Activated CD8-positive, alpha-beta memory T cell treated with anti-CD3 and anti-CD28 coated beads, Interleukin-2, amount 50 U/mL, for 4 hours (primary cell): Measurements from ENCODE around the gene TAF1C.
A peak's percentile ranks its signal among the peaks of the same experiment; 100 is the strongest.

Experiments
- DNase-seq: peaks from one replicate; pipeline ENCODE4 v3.0.0-alpha.2; 2020

The TAF1C gene

DNA sequence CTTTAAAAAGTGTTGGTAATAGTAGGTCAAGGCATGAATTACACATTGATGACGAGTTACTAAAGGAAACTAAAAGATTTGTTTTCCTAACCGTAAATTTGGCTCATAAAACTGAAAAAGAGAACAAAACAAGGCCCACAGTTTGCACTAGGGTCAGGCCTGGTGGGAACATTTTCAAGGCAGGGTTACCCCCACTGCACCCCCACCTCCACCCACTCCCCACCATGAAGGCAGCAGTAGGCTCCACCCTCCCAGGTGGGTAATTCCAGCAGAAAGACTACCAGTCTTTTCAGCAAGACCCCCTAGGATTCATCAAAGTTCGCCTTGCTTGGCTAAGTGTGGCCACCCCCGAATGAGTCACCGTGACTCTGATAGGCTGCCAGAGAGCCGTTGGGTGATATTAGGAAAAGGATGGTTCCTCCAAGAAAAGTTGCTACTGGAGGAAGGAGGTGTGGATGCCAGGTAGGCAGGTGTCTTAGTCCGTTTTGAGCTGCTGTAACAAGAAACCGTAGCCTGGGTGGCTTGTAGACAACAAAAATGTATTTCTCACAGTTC is 33.1 kb downstream of the TAF1C start:
- no peak for DNase-seq

GRCh38 chr16:84150926-84151325 is 35.9 kb downstream of the TAF1C start:
- DNase-seq, result no peak

- DNase-seq, result peak; percentile 95
Measured at GRCh38 chr16:84144859-84145639, 41.8 kb downstream of the TAF1C start, which contains the start of the genes DNAAF1 and HSDL1. DNAAF1 (plus strand) TSS chr16:84145308; CDS start chr16:84145441, 133 bp downstream. HSDL1 (minus strand) TSS chr16:84145177; CDS start chr16:84131321, 13,856 bp downstream.

DNA sequence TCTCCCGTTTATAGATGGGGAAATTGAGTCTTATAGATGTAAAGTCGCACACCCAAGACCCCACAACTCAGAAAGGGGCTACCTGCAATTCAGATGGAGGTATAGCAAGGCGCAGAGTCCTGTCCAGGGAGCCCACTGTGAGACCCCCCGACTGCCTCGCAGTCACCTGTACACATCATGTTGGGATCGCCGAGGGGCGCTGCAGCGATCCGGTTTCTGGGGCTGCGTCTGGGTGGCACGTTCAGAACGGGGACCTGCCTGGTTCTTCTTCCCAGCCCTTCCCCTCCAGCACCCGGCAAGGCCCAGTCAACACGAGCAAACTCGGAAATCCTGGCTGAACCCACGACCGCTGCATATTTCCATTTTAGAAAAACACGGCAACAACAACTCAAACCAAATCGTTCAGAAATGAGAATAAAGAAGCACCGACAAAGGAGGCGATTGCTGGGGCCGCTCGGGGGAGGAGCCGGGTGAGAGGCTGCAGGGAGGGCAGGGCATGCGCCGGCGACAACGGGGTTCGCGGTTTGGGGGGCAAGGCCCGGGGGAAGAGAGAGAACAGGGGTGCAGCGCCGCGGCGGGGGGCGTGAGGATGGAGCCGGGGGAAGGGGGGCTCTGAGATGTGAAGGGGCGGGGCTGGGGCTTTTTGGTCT is 42.5 kb downstream of the TAF1C start:
- peak; percentile 45 for DNase-seq

- no peak for DNase-seq
Measured at GRCh38 chr16:84143784-84144199, 43.1 kb downstream of the TAF1C start.

GRCh38 chr16:84143081-84143480 is 43.8 kb downstream of the TAF1C start:
- no peak for DNase-seq

- DNase-seq, result no peak
Measured at GRCh38 chr16:84141143-84141670, 45.6 kb downstream of the TAF1C start.

- no peak for DNase-seq
Measured at GRCh38 chr16:84139628-84140258, 47.1 kb downstream of the TAF1C start.

DNA sequence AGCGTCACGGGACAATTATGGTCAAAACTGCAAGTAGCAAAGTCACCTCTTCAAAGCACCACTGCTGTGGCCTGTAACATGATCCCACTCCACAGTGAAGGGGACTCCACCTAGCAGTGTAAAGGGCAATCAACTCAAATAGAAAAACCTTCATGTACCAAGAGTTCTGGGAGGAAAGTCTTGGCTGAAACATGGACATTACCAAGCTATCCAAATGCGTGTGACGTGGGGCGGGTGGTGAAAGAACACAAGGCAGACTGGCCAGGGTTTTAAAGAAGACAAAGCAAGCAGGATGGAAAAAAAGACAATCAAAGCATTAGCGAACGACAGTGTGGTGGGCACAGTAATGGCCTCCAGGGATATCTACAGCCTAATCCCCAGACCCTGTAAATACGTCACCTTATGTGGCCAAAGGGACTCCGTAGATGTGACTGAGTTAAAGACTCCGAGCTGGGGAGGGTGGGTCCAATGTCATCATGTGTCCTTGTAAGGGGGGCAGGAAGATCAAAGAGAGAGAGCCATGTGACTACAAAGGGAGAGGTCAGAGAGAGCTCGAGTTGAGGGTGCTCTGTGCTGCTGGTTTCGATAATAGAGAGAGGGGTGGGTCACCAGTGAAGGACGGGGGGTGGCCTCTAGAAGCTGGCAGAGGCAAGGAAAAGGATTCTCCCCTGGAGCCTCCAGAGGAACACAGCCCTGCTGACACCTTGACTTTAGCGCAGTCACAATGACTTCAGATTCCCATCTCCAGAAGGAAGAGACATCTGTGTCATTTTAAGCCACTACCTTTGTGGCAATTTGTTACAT is 47.8 kb downstream of the TAF1C start:
- DNase-seq, result no peak

DNA sequence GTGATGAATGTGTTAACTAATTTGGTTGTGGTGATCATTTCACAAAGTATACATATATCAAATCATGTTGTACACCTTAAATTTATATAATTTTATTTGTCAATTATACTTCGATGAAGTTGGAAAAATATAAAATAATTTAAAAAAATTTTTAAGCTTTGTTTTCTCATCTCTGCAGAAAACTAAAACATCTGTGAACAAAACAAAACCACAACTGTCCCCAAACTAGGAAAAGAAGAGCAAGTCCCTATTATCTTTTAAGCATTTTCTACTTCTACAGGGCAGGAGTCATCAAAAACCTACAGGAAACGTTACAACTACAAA is 48.4 kb downstream of the TAF1C start:
- no peak for DNase-seq

- DNase-seq, result no peak
Measured at GRCh38 chr16:84137769-84138357, 49.0 kb downstream of the TAF1C start.

GRCh38 chr16:84137287-84137686 is 49.6 kb downstream of the TAF1C start:
- no peak for DNase-seq

GRCh38 chr16:84136331-84137125 is 50.3 kb downstream of the TAF1C start:
- no peak for DNase-seq

GRCh38 chr16:84132527-84133285 is 54.2 kb downstream of the TAF1C start:
- DNase-seq, result no peak

DNA sequence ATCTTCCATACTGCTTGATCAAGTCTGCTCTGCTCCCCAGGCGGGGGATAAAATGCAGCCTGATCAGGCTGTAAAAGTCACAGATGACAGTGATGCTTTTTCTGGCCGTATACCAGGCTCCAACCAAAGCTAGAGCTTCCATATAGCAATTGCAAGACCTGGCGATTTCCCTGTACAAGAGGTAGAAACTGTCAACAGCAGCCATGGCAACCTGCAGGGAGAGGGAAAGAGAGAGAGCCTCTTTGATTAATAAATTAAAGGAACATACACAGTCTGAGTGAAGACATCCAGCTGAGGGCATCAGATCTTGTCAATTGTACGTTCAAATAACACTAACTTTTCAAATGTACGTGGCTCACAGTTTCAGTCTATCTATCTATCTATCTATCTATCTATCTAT is 55.7 kb downstream of the TAF1C start:
- no peak for DNase-seq
